HepG2 (cell line): ENCODE results near the gene SLC28A3. TPM values are rescaled to one million over a fixed set of nuclear protein-coding genes. Genes with fewer than 3 reads are reported as not detected.

ENCODE experiments used
- FOXA1 ChIP-seq, 2 experiments: fragments of 450-650 bp in 1 of 2; sonication (generic) in 1 of 2; formaldehyde crosslinking in 1 of 2; IDR thresholded peaks; 2 replicates each; pipeline versions ENCODE4 v1.4.0 to v1.6.1; 2016 to 2020; ENCODE audit warnings: missing genetic modification reagents in 1 of 2
- NRL ChIP-seq: sonication (generic); formaldehyde crosslinking; IDR thresholded peaks from 2 replicates; pipeline ENCODE4 v1.5.0; 2020; ENCODE audit warnings: missing genetic modification reagents, mild to moderate bottlenecking, moderate library complexity, borderline replicate concordance
- SMAD1 ChIP-seq: sonication (generic); formaldehyde crosslinking; IDR thresholded peaks from 2 replicates; pipeline ENCODE4 v1.4.0; 2020; ENCODE audit warnings: missing genetic modification reagents, low read depth, mild to moderate bottlenecking, borderline replicate concordance
- SOX13 ChIP-seq, 3 experiments: fragments of 450-650 bp in 1 of 3; sonication (generic) in 1 of 3; formaldehyde crosslinking in 1 of 3; IDR thresholded peaks in 2 of 3; conservative IDR thresholded peaks in 1 of 3; 2 replicates each; pipeline versions ENCODE4 v1.5.0 to v1.6.1; 2016 to 2020; ENCODE audit warnings: antibody characterized with exemption in 1 of 3, mild to moderate bottlenecking in 1 of 3, missing compliant biosample characterization in 1 of 3, missing genetic modification reagents in 1 of 3, moderate library complexity in 1 of 3
- SP5 ChIP-seq: IDR thresholded peaks from 2 replicates; pipeline ENCODE4 v1.6.1; 2016; ENCODE audit warnings: low read depth, borderline replicate concordance
- ZFAT ChIP-seq: sonication (generic); formaldehyde crosslinking; conservative IDR thresholded peaks from 2 replicates; pipeline ENCODE4 v1.8.1; 2023; ENCODE audit warnings: missing genetic modification reagents, inconsistent platforms
- ZFP36L1 ChIP-seq: sonication (generic); formaldehyde crosslinking; IDR thresholded peaks from 2 replicates; pipeline ENCODE4 v1.8.0; 2022; ENCODE audit warnings: mild to moderate bottlenecking, missing genetic modification reagents, moderate library complexity
- ZNF251 ChIP-seq: sonication (generic); formaldehyde crosslinking; IDR thresholded peaks from 2 replicates; pipeline ENCODE4 v1.9.0; 2021; ENCODE audit warnings: mild to moderate bottlenecking, missing genetic modification reagents
- ZSCAN21 ChIP-seq: sonication (generic); formaldehyde crosslinking; IDR thresholded peaks from 2 replicates; pipeline ENCODE4 v1.8.0; 2022; ENCODE audit warnings: mild to moderate bottlenecking, missing genetic modification reagents, moderate library complexity, borderline replicate concordance
- polyA plus RNA-seq, 8 experiments: library from polyadenylated mRNA; depleted of rRNA in 3 of 8; stranded (reverse) in 7 of 8; unstranded in 1 of 8; fragments of >200 nt; fragmentation: Illumina TruSeq in 4 of 8; extraction: Trizol in 4 of 8; gene quantifications; 2 replicates each; pipeline versions ENCODE4 v1.2.1 to v1.2.3, GENCODE V29; 2011 to 2016; ENCODE audit warnings: low read depth in 4 of 8, missing spikeins in 1 of 8, mixed read lengths in 1 of 8; ENCODE audit not compliant: insufficient read depth in 1 of 8
- total RNA-seq, 5 experiments: library from RNA; depleted of rRNA; stranded (reverse); fragments of >200 nt; fragmentation: Illumina TruSeq; extraction: Trizol; gene quantifications; 2 replicates each; pipeline ENCODE4 v1.2.3, GENCODE V29; 2016; ENCODE audit warnings: low read depth in 1 of 5
- TF ChIP-seq, protein P1 (sequence below): sonication (generic); formaldehyde crosslinking; IDR thresholded peaks from 2 replicates; pipeline ENCODE4 v1.4.0; 2020; ENCODE audit warnings: low read depth, missing genetic modification reagents

SLC28A3 gene
- total and polyA plus RNA-seq, 2 of the 13 experiments (the other 11 are each of a cell fraction or from before 2014, with no cell fraction given) = not detected

- no peak for TF ChIP-seq ZFAT (CRISPR knock-in tag)
- TF ChIP-seq SMAD1 = no peak
- TF ChIP-seq, protein P1, sequence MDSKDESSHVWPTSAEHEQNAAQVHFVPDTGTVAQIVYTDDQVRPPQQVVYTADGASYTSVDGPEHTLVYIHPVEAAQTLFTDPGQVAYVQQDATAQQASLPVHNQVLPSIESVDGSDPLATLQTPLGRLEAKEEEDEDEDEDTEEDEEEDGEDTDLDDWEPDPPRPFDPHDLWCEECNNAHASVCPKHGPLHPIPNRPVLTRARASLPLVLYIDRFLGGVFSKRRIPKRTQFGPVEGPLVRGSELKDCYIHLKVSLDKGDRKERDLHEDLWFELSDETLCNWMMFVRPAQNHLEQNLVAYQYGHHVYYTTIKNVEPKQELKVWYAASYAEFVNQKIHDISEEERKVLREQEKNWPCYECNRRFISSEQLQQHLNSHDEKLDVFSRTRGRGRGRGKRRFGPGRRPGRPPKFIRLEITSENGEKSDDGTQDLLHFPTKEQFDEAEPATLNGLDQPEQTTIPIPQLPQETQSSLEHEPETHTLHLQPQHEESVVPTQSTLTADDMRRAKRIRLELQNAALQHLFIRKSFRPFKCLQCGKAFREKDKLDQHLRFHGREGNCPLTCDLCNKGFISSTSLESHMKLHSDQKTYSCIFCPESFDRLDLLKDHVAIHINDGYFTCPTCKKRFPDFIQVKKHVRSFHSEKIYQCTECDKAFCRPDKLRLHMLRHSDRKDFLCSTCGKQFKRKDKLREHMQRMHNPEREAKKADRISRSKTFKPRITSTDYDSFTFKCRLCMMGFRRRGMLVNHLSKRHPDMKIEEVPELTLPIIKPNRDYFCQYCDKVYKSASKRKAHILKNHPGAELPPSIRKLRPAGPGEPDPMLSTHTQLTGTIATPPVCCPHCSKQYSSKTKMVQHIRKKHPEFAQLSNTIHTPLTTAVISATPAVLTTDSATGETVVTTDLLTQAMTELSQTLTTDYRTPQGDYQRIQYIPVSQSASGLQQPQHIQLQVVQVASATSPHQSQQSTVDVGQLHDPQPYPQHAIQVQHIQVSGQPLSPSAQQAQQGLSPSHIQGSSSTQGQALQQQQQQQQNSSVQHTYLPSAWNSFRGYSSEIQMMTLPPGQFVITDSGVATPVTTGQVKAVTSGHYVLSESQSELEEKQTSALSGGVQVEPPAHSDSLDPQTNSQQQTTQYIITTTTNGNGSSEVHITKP (CRISPR knock-in tag) = no peak
- no peak for TF ChIP-seq ZFP36L1 (CRISPR knock-in tag)
- TF ChIP-seq SOX13 (IDR thresholded peaks at IDR 0.05) = no peak
- TF ChIP-seq SOX13 (CRISPR knock-in tag; conservative IDR thresholded peaks at IDR 0.05 in 1 of 2, IDR thresholded peaks at IDR 0.05 in 1 of 2) = no peak
- TF ChIP-seq SP5 (CRISPR knock-in tag) = no peak
- TF ChIP-seq ZNF251 (CRISPR knock-in tag) = no peak
- TF ChIP-seq FOXA1 (IDR thresholded peaks at IDR 0.05) = no peak
- TF ChIP-seq FOXA1 (CRISPR knock-in tag; IDR thresholded peaks at IDR 0.05) = no peak
- no peak for TF ChIP-seq ZSCAN21 (CRISPR knock-in tag)
- no peak for TF ChIP-seq NRL (CRISPR knock-in tag)
These were observed 42.2 kb upstream of the SLC28A3 start (continued) for GRCh38 chr9:84382720-84383119.
